NCI-H187 treated with DMSO at 0.1 percent for 48 hours (cell line): Measurements from ENCODE around the gene ARHGAP29.
"Not testable (repeated sequence)": the region's sequence is repeated elsewhere in the genome, so short reads cannot be mapped to it uniquely, and the experiment has no call there.

Source experiments
- DNase-seq: peaks from one replicate; lab custom pipeline; 2025; lab: John Stamatoyannopoulos, UW

The ARHGAP29 gene

GRCh38 chr1:94165843-94166242 lies 71.5 kb downstream of the ARHGAP29 start:
- DNase-seq, result no peak

GRCh38 chr1:94164885-94165284 lies 72.5 kb downstream of the ARHGAP29 start:
- DNase-seq, result not testable (repeated sequence)

- not testable (repeated sequence) for DNase-seq
Observed at GRCh38 chr1:94164121-94164520, 73.3 kb downstream of the ARHGAP29 start.

- not testable (repeated sequence) for DNase-seq
Observed at GRCh38 chr1:94163249-94163648, 74.1 kb downstream of the ARHGAP29 start.

GRCh38 chr1:94160811-94161210 lies 76.6 kb downstream of the ARHGAP29 start:
- no peak for DNase-seq

- DNase-seq, result no peak
Observed at GRCh38 chr1:94156096-94156625, 81.2 kb downstream of the ARHGAP29 start.

- DNase-seq, result no peak
Observed at GRCh38 chr1:94154989-94155388, 82.4 kb downstream of the ARHGAP29 start.

GRCh38 chr1:94153133-94153532 lies 84.3 kb downstream of the ARHGAP29 start:
- no peak for DNase-seq

- not testable (repeated sequence) for DNase-seq
Observed at GRCh38 chr1:94149166-94149565, 88.2 kb downstream of the ARHGAP29 start.

- DNase-seq, result no peak
Observed at GRCh38 chr1:94146273-94146672, 91.1 kb downstream of the ARHGAP29 start.

- no peak for DNase-seq
Observed at GRCh38 chr1:94144836-94145235, 92.5 kb downstream of the ARHGAP29 start.

- DNase-seq, result no peak
Observed at GRCh38 chr1:94143809-94144176, 93.6 kb downstream of the ARHGAP29 start.

- DNase-seq, result no peak
Observed at GRCh38 chr1:94143173-94143808, 94.1 kb downstream of the ARHGAP29 start.

GRCh38 chr1:94142583-94142982 lies 94.8 kb downstream of the ARHGAP29 start:
- no peak for DNase-seq

GRCh38 chr1:94142022-94142421 lies 95.4 kb downstream of the ARHGAP29 start:
- no peak for DNase-seq

- no peak for DNase-seq
Observed at GRCh38 chr1:94132111-94132510, 105.3 kb downstream of the ARHGAP29 start.

GRCh38 chr1:94130851-94131595 lies 106.4 kb downstream of the ARHGAP29 start:
- no peak for DNase-seq

- no peak for DNase-seq
Observed at GRCh38 chr1:94126651-94127050, 110.7 kb downstream of the ARHGAP29 start.

GRCh38 chr1:94125551-94126514 lies 111.6 kb downstream of the ARHGAP29 start:
- no peak for DNase-seq

- DNase-seq, result no peak
Observed at GRCh38 chr1:94124538-94124937, 112.8 kb downstream of the ARHGAP29 start.

- DNase-seq, result no peak
Observed at GRCh38 chr1:94122201-94122970, 115.0 kb downstream of the ARHGAP29 start.
